Caco-2 (cell line): ENCODE measurements around the gene ZNF3. TPM values are rescaled to one million over a fixed set of nuclear protein-coding genes. Genes with fewer than 3 reads are reported as not detected.
A peak's percentile ranks its signal among the peaks of the same experiment; 100 is the strongest.

Source experiments
- BruUV-seq: library from RNA; stranded (reverse); fragments of 400-500 nt; replicated peaks from 2 replicates; lab custom pipeline; 2021; lab: Mats Ljungman, UMichigan
- CTCF ChIA-PET: fragments of 300-600 bp; sonication (Branson Sonifier 250); formaldehyde crosslinking; loops from one replicate; lab custom pipeline; 2022; ENCODE audit warnings: antibody characterized with exemption; lab: Charles Lee
- POLR2A ChIA-PET: fragments of 300-600 bp; sonication (Branson Sonifier 250); formaldehyde crosslinking; loops from one replicate; lab custom pipeline; 2022; ENCODE audit warnings: antibody characterized with exemption; lab: Charles Lee
- DNase-seq, 2 experiments: peaks; one replicate each; pipeline versions ENCODE4 v3.0.0 to v3.0.0-alpha.2; 2020 to 2022
- H3K27me3 ChIP-seq: replicated peaks from 2 replicates; pipeline ENCODE4 v1.6.0; 2011; ENCODE audit warnings: low read length; ENCODE audit not compliant: control insufficient read depth, insufficient read depth
- H3K36me3 ChIP-seq: 2 replicates; pipeline ENCODE4 v1.5.1; 2011; ENCODE audit warnings: low read length; ENCODE audit not compliant: control insufficient read depth, insufficient read depth
- H3K4me1 ChIP-seq: fragments of 250-450 bp; sonication (Bioruptor Pico); 2 replicates; pipeline ENCODE4 v1.5.1; 2020; ENCODE audit warnings: mild to moderate bottlenecking
- H3K4me3 ChIP-seq: 2 replicates; pipeline ENCODE4 v1.5.1; 2011; ENCODE audit warnings: low read depth, mild to moderate bottlenecking, control low read depth, low read length
- H3K9me3 ChIP-seq: fragments of 250-450 bp; sonication (Bioruptor Pico); 2 replicates; pipeline ENCODE4 v1.5.1; 2020; ENCODE audit warnings: mild to moderate bottlenecking, moderate library complexity
- H3K27ac Mint-ChIP-seq: one replicate; pipeline ENCODE4 v1.8.0; 2022; ENCODE audit warnings: mixed read lengths; ENCODE audit not compliant: unreplicated experiment
- H3K27me3 Mint-ChIP-seq: one replicate; pipeline ENCODE4 v1.8.0; 2022; ENCODE audit warnings: mixed read lengths; ENCODE audit not compliant: insufficient read depth, unreplicated experiment
- H3K36me3 Mint-ChIP-seq: one replicate; pipeline ENCODE4 v1.8.0; 2022; ENCODE audit warnings: mild to moderate bottlenecking, mixed read lengths; ENCODE audit not compliant: insufficient read depth, unreplicated experiment
- H3K4me1 Mint-ChIP-seq: one replicate; pipeline ENCODE4 v1.8.0; 2022; ENCODE audit warnings: low read depth, mixed read lengths; ENCODE audit not compliant: unreplicated experiment
- H3K4me3 Mint-ChIP-seq: one replicate; pipeline ENCODE4 v1.8.0; 2022; ENCODE audit warnings: mild to moderate bottlenecking, moderate library complexity, mixed read lengths; ENCODE audit not compliant: unreplicated experiment
- H3K9me3 Mint-ChIP-seq: one replicate; pipeline ENCODE4 v1.8.0; 2022; ENCODE audit warnings: mixed read lengths; ENCODE audit not compliant: unreplicated experiment
- CTCF ChIP-seq, 2 experiments: fragments of 200-600 bp in 1 of 2; IDR thresholded peaks; 1 replicate in 1 of 2; 2 replicates in 1 of 2; pipeline versions ENCODE4 v1.5.1 to v1.8.0; 2011 to 2022; ENCODE audit warnings: antibody characterized with exemption in 1 of 2, control low read depth in 1 of 2, inconsistent platforms in 1 of 2, low read depth in 1 of 2, low read length in 1 of 2, mild to moderate bottlenecking in 1 of 2, moderate library complexity in 1 of 2; ENCODE audit not compliant: insufficient read depth in 1 of 2, severe bottlenecking in 1 of 2, unreplicated experiment in 1 of 2
- intact Hi-C: fragments of 100-400 bp; cut with micrococcal nuclease; formaldehyde crosslinking; loops from one replicate; pipeline ENCODE4 v1.10.0; 2022; ENCODE audit not compliant: unreplicated experiment
- total RNA-seq: library from RNA; stranded (reverse); gene quantifications from 2 replicates; pipeline ENCODE4 v1.2.3, GENCODE V29; 2022

ZNF3 gene
- total RNA-seq, 1 experiment from 2014 or later: 37.8 TPM

DNA sequence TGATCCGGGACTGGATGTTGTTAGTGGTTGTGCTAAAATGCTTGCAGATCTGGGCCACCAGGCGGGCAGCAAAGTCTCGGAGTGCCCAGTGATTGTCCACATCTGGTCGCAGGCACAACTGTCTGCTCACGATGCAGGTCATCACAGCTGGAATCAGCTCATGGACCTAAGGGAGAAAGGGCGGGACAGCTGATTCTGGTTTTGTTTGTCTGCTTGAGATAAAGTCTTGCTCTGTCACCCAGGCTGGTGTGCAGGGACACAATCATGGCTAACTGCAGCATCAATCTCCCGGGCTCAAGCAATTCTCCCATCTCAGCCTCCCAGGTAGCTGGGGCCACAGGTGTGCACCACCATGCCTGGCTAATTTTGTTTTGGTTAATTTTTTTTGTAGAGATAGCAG, 29.6 kb upstream of the ZNF3 start:
- no peak for DNase-seq
- ChIA-PET CTCF (no interaction called here), POLR2A (interaction anchor here (1.3 kb wide), 1 partner anchor 9 kb away, joined by 4 read pairs; the partner anchor contains the start of genes AP4M1 and MCM7)
- Mint-ChIP-seq H3K36me3 (peaks cover 68% of the 10 kb centered on the region), H3K9me3 (peaks cover 4% of the 10 kb centered on the region), H3K27ac (no peak overlapping the region), H3K4me3 (no peak overlapping the region), H3K27me3 (no peaks in the 10 kb centered on the region), H3K4me1 (peaks cover 5% of the 10 kb centered on the region)
- Histone ChIP-seq H3K4me3 (no peak overlapping the region), H3K36me3 (peaks cover 2% of the 10 kb centered on the region; the same call in 1 of the 2 replicates), H3K27me3 (no peaks in the 10 kb centered on the region), H3K4me1 (no peaks in the 10 kb centered on the region), H3K9me3 (no peaks in the 10 kb centered on the region)
- intact Hi-C loops: no loop called here
- BruUV-seq: no TSS peak
- no peak for TF ChIP-seq CTCF (IDR thresholded peaks at IDR 0.05; ENCODE audit: insufficient read depth in 1 of 2, low read depth in 1 of 2, low read length in 1 of 2, severe bottlenecking in 1 of 2, unreplicated experiment in 1 of 2)

DNA sequence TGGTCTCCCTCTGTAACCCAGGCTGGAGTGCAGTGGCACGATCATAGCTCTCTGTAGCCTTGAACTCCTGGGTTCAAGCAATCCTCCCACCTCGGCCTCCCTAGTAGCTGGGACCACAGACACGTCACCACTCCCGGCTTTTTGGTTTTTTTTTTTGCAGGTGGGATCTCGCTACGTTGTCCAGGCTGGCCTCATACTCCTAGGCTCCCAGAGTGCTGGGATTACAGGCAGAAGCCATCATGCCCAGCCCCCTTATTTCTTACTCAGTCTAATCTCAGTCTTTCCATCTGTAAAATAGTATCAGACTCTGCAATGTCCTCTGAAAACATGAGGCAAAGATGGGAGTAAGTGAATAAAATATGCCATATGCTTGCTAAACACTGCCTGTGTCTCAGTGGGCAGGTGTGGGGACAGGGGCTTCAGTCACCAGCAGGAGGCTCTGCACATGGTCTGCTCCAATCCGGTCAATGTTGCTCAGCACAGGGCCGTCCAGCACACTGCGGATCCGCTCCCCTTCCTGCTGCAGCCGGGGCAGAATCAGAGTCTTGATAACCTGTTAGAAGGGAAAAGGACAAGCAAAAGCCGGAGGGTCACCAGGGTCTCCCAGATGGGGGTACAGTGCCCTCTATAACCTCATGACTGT, 28.1 kb upstream of the ZNF3 start:
- no peaks in the 10 kb centered on the region for H3K4me1 ChIP-seq
- peak in 1 of 2 experiments; percentile 45 for TF ChIP-seq CTCF (IDR thresholded peaks at IDR 0.05; ENCODE audit: insufficient read depth in 1 of 2, low read depth in 1 of 2, low read length in 1 of 2, severe bottlenecking in 1 of 2, unreplicated experiment in 1 of 2)
- H3K9me3 ChIP-seq: no peaks in the 10 kb centered on the region
- Mint-ChIP-seq H3K27me3 (no peaks in the 10 kb centered on the region), H3K4me3 (no peak overlapping the region), H3K9me3 (no peaks in the 10 kb centered on the region), H3K36me3 (peaks cover 65% of the 10 kb centered on the region), H3K4me1 (no peaks in the 10 kb centered on the region), H3K27ac (no peak overlapping the region)
- intact Hi-C loops: no loop called here
- ChIA-PET POLR2A (no interaction called here), CTCF (no interaction called here)
- BruUV-seq: no TSS peak
- peaks cover 4% of the 10 kb centered on the region for H3K36me3 ChIP-seq
- no peak overlapping the region for H3K4me3 ChIP-seq
- no peaks in the 10 kb centered on the region for H3K27me3 ChIP-seq
- DNase-seq: peak in 1 of 2 experiments; percentile 34

GRCh38 chr7:100107890-100108289, 26.4 kb upstream of the ZNF3 start:
- Mint-ChIP-seq H3K4me1 (no peaks in the 10 kb centered on the region), H3K4me3 (no peak overlapping the region), H3K36me3 (peaks cover 65% of the 10 kb centered on the region), H3K9me3 (no peaks in the 10 kb centered on the region), H3K27me3 (no peaks in the 10 kb centered on the region), H3K27ac (peak overlapping the region; percentile 21)
- CTCF ChIA-PET: no interaction called here
- Histone ChIP-seq H3K4me1 (no peaks in the 10 kb centered on the region), H3K27me3 (no peaks in the 10 kb centered on the region), H3K9me3 (no peaks in the 10 kb centered on the region), H3K4me3 (no peak overlapping the region), H3K36me3 (peaks cover 4% of the 10 kb centered on the region)
- intact Hi-C loops: no loop called here
- no TSS peak for BruUV-seq
- DNase-seq: no peak
- POLR2A ChIA-PET: no interaction called here
- TF ChIP-seq CTCF (IDR thresholded peaks at IDR 0.05; ENCODE audit: insufficient read depth in 1 of 2, low read depth in 1 of 2, low read length in 1 of 2, severe bottlenecking in 1 of 2, unreplicated experiment in 1 of 2): no peak
